ENCODE results near the gene DAB2IP.

The DAB2IP gene

DNA sequence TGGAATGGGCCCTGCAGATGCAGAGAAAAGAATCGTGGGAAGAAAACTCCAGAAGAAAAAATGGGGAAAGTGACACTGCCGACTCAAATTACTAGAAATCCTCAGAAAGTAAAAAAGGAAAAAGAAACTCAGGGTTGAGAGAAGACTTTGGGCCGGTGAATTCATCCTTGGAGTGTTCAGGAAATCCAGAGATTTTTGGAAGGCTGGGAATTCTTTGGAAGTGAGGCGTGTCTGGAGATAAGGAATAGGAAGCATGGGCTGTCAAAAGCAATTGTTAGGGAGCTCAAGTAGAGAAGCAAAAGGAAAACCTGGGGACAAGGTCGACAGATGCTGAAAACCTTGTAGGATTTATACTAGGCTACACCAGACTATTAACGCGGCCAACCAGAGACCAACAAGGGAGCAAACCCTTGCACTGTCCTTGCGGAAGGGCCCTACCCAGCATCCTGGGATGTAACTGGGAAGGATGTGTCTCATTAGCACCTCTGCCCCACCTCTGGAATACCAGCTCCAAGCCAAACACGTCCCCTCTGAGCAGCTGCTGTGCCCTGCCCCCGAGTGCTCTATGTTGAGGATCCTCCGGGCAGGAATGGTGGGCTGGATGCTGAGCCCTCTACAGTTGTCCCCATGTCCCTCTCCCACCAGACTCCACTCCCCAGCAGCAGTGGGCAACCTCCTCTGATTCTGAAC, 11.6 kb downstream of the DAB2IP start:
- TF ChIP-seq, protein P1, sequence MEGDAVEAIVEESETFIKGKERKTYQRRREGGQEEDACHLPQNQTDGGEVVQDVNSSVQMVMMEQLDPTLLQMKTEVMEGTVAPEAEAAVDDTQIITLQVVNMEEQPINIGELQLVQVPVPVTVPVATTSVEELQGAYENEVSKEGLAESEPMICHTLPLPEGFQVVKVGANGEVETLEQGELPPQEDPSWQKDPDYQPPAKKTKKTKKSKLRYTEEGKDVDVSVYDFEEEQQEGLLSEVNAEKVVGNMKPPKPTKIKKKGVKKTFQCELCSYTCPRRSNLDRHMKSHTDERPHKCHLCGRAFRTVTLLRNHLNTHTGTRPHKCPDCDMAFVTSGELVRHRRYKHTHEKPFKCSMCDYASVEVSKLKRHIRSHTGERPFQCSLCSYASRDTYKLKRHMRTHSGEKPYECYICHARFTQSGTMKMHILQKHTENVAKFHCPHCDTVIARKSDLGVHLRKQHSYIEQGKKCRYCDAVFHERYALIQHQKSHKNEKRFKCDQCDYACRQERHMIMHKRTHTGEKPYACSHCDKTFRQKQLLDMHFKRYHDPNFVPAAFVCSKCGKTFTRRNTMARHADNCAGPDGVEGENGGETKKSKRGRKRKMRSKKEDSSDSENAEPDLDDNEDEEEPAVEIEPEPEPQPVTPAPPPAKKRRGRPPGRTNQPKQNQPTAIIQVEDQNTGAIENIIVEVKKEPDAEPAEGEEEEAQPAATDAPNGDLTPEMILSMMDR (IDR thresholded peaks at IDR 0.05; ENCODE audit: unreplicated experiment in 3 of 3), result no peak
- Mint-ChIP-seq H3K9me3 (no peaks in the 10 kb centered on the region), H3K36me3 (ENCODE audit: low read depth) (peaks cover 56% of the 10 kb centered on the region), H3K27me3 (ENCODE audit: low read depth) (no peaks in the 10 kb centered on the region), H3K4me1 (peaks cover 45% of the 10 kb centered on the region), H3K27ac (peak overlapping the region; percentile 12 to 77 (median 57)), H3K4me3 (no peak overlapping the region)

DNA sequence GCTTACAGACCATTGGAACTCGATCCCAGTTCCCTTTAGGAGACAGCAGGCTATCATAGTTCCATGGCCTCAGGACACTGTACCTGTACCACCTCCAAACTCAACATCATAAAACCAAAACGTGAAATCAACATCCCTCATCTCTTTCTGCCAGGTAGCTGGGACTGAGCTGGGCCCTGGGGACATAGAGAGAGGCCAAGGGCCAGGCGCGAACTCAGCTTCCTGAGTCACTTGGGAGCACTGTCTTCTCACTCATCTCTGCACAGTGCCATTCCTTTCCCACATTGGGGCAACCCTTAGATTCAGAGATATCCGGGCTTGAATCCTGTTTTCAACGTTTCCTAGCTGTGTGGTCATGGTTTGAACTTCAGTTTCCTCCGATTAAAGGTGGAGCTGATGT, 12.2 kb downstream of the DAB2IP start:
- TF ChIP-seq, protein P1 (IDR thresholded peaks at IDR 0.05; ENCODE audit: unreplicated experiment in 3 of 3), result no peak
- Mint-ChIP-seq H3K27me3 (ENCODE audit: low read depth) (no peaks in the 10 kb centered on the region), H3K4me1 (peaks cover 40% of the 10 kb centered on the region), H3K9me3 (no peaks in the 10 kb centered on the region), H3K36me3 (ENCODE audit: low read depth) (peaks cover 60% of the 10 kb centered on the region), H3K27ac (peak overlapping the region in 1 of 3 experiments; percentile 31), H3K4me3 (no peak overlapping the region)

DNA sequence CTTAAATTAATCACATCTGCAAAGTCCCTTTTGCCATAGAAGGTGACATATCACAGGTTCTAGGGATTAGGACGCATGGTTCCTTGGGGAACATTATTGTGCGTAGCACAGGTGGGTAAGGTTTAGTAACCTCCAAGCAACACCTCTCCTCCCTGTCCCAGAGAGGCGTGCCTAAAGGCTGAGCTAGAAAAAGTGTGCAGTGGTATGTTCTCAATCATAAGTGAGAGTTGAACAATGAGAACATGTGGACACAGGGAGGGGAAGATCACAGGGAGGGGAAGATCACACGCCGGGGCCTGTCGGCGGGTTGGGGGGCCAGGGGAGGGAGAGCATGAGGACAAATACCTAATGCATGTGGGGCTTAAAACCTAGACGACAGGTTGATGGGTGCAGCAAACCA, 14.9 kb downstream of the DAB2IP start:
- H3K27ac Mint-ChIP-seq, result no peak overlapping the region
- H3K4me1 Mint-ChIP-seq, result peaks cover 21% of the 10 kb centered on the region
- TF ChIP-seq, protein P1 (IDR thresholded peaks at IDR 0.05; ENCODE audit: unreplicated experiment in 3 of 3), result no peak
- no peaks in the 10 kb centered on the region for H3K27me3 Mint-ChIP-seq (ENCODE audit: low read depth)
- no peak overlapping the region for H3K4me3 Mint-ChIP-seq
- peaks cover 75% of the 10 kb centered on the region for H3K36me3 Mint-ChIP-seq (ENCODE audit: low read depth)
- no peaks in the 10 kb centered on the region for H3K9me3 Mint-ChIP-seq

DNA sequence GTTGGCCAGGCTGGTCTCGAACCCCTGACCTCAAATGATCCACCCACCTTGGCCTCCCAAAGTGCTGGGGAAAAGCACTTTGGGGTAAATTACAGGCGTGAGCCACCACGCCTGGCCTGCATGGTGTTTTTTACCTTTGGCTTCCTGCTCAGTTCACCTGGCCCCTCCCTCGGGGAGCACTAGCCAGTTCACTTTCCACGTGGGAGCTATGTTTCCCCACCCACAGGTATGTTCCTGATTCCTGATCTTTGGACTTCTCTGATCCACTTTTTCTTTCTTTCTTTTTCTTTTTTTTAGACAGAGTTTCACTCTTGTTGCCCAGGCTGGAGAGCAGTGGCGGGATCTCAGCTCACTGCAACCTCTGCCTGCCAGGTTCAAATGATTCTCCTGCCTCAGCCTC, 15.8 kb downstream of the DAB2IP start:
- H3K36me3 Mint-ChIP-seq (ENCODE audit: low read depth), result peaks cover 84% of the 10 kb centered on the region
- peaks cover 25% of the 10 kb centered on the region for H3K4me1 Mint-ChIP-seq
- H3K27ac Mint-ChIP-seq, result no peak overlapping the region
- TF ChIP-seq, protein P1 (IDR thresholded peaks at IDR 0.05; ENCODE audit: unreplicated experiment in 3 of 3), result no peak
- no peaks in the 10 kb centered on the region for H3K9me3 Mint-ChIP-seq
- H3K4me3 Mint-ChIP-seq, result no peak overlapping the region
- no peaks in the 10 kb centered on the region for H3K27me3 Mint-ChIP-seq (ENCODE audit: low read depth)

DNA sequence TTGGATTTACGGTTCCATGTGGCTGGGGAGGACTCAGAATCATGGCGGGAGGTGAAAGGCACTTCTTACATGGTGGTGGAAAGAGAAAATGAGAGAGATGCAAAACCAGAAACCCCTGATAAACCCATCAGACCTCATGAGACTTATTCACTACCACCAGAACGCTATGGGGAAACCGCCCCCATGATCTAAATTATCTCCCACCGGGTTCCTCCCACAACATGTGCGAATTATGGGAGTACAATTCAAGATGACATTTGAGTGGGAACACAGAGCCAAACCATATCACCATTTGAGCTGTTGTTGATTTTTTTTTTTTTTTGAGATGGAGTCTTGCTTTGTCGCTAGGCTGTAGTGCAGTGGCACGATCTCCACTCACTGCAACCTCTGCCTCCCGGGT, 16.5 kb downstream of the DAB2IP start:
- peaks cover 80% of the 10 kb centered on the region for H3K36me3 Mint-ChIP-seq (ENCODE audit: low read depth)

More for the DNA sequence above, 16.5 kb downstream of the DAB2IP start:
- H3K9me3 Mint-ChIP-seq, result no peaks in the 10 kb centered on the region
- peaks cover 20% of the 10 kb centered on the region for H3K4me1 Mint-ChIP-seq
- TF ChIP-seq, protein P1 (IDR thresholded peaks at IDR 0.05; ENCODE audit: unreplicated experiment in 3 of 3), result no peak
- no peak overlapping the region for H3K27ac Mint-ChIP-seq
- H3K4me3 Mint-ChIP-seq, result no peak overlapping the region
- H3K27me3 Mint-ChIP-seq (ENCODE audit: low read depth), result no peaks in the 10 kb centered on the region

Measured in nephron (organoid).